H1 (cell line): ENCODE data around the gene SLC13A2.

Source experiments
- CHD1 ChIP-seq: IDR thresholded peaks from 2 replicates; pipeline ENCODE4 v1.6.1; 2012; ENCODE audit warnings: low read depth, low read length, improper control_type of control experiment
- RAD21 ChIP-seq, 2 experiments: IDR thresholded peaks in 1 of 2; conservative IDR thresholded peaks in 1 of 2; 2 replicates each; pipeline ENCODE4 v1.6.1; 2011; ENCODE audit warnings: low read depth in 2 of 2, low read length in 2 of 2, improper control_type of control experiment in 1 of 2, inconsistent platforms in 1 of 2, mild to moderate bottlenecking in 1 of 2, moderate library complexity in 1 of 2
- RXRA ChIP-seq: IDR thresholded peaks from 2 replicates; pipeline ENCODE4 v1.6.1; 2011; ENCODE audit warnings: low read depth, mild to moderate bottlenecking, low read length, moderate library complexity; ENCODE audit not compliant: insufficient read depth
- ZNF274 ChIP-seq: IDR thresholded peaks from 2 replicates; pipeline ENCODE4 v1.7.0; 2012; ENCODE audit warnings: low read length, borderline replicate concordance; ENCODE audit errors: extremely low read depth

- TF ChIP-seq RAD21 (IDR thresholded peaks at IDR 0.05 in 1 of 2, conservative IDR thresholded peaks at IDR 0.05 in 1 of 2; ENCODE audit: low read depth in 2 of 2, low read length in 2 of 2) = no peak
- no peak for TF ChIP-seq ZNF274
- no peak for TF ChIP-seq RXRA
- no peak for TF ChIP-seq CHD1
Observed at GRCh38 chr17:28506763-28507487, 33.5 kb downstream of the SLC13A2 start.
